Retinal pigment epithelial cell (primary cell): Measurements from ENCODE around the gene INSYN1.

Experiments
- DNase-seq: peaks from one replicate; pipeline ENCODE4 v3.0.0-alpha.2; 2010; ENCODE audit warnings: low read depth
- H3K4me3 ChIP-seq: 2 replicates; pipeline ENCODE4 v1.5.1; 2011; ENCODE audit warnings: mild to moderate bottlenecking, low read length, control low read depth, moderate library complexity
- TF ChIP-seq, protein P1 (sequence below): conservative IDR thresholded peaks from 2 replicates; pipeline ENCODE4 v1.5.1; 2011; ENCODE audit warnings: low read depth, low read length, control low read depth, inconsistent platforms

INSYN1 gene

GRCh38 chr15:73715417-73715816, 37.7 kb downstream of the INSYN1 start:
- TF ChIP-seq, protein P1, sequence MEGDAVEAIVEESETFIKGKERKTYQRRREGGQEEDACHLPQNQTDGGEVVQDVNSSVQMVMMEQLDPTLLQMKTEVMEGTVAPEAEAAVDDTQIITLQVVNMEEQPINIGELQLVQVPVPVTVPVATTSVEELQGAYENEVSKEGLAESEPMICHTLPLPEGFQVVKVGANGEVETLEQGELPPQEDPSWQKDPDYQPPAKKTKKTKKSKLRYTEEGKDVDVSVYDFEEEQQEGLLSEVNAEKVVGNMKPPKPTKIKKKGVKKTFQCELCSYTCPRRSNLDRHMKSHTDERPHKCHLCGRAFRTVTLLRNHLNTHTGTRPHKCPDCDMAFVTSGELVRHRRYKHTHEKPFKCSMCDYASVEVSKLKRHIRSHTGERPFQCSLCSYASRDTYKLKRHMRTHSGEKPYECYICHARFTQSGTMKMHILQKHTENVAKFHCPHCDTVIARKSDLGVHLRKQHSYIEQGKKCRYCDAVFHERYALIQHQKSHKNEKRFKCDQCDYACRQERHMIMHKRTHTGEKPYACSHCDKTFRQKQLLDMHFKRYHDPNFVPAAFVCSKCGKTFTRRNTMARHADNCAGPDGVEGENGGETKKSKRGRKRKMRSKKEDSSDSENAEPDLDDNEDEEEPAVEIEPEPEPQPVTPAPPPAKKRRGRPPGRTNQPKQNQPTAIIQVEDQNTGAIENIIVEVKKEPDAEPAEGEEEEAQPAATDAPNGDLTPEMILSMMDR, result no peak
- no peak for DNase-seq
- no peak overlapping the region for H3K4me3 ChIP-seq

DNA sequence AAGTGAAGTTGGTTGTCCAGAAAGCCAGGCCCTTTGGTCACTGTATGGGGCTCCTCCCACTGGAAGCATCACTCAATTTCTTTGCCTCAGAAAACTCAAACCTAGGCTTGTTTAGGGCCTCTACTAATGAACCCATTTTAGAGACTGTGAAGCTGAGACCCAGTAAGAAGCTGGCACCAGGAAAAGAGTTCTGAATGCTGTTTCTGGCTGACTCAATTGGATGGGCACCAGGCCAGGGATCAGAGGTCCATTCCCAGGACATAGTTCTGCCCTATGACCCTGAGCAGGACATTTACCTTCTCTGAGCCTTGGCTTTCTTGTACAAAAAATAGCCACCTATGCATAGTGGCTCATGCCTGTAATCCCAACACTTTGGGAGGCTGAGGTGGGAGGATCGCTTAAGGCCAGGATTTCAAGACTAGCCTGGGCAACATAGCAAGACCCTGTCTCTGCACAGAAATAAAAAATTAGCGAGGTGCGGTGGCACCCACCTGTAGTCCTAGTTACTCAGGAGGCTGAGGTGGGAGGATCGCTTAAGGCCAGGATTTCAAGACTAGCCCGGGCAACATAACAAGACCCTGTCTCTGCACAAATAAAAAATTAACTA, 38.4 kb downstream of the INSYN1 start:
- TF ChIP-seq, protein P1, result no peak
- no peak overlapping the region for H3K4me3 ChIP-seq

DNA sequence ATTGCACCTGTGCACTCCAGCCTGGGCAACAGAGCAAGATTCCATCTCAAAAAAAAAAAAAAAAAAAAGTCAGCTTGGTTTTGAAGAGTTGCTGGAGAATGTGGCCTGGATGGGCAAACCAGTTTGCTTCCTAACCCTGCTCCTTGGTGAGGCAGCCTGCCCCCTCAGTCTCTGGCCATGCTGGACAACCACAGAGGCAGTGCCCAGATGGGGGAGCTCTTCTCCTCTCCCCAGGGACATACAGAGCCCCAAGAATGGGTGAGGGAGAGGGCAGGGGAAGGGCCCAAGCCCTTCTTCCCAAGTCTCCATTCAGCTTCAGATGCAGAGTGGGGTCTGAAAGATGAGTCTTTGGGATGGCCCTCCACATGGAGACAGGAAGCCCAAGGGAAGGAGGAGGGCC, 41.0 kb downstream of the INSYN1 start:
- TF ChIP-seq, protein P1, result peak; percentile 38
- no peak overlapping the region for H3K4me3 ChIP-seq
- no peak for DNase-seq

More for the DNA sequence above, 38.4 kb downstream of the INSYN1 start:
- DNase-seq, result no peak

- DNase-seq, result no peak
- TF ChIP-seq, protein P1, result no peak
Measured at GRCh38 chr15:73711526-73711925, 41.6 kb downstream of the INSYN1 start.

GRCh38 chr15:73710321-73710720, 42.8 kb downstream of the INSYN1 start:
- TF ChIP-seq, protein P1, result no peak
- H3K4me3 ChIP-seq, result no peak overlapping the region
- no peak for DNase-seq

More at GRCh38 chr15:73711526-73711925, 41.6 kb downstream of the INSYN1 start:
- no peak overlapping the region for H3K4me3 ChIP-seq

GRCh38 chr15:73709686-73710085, 43.5 kb downstream of the INSYN1 start:
- TF ChIP-seq, protein P1, result no peak
- DNase-seq, result no peak

DNA sequence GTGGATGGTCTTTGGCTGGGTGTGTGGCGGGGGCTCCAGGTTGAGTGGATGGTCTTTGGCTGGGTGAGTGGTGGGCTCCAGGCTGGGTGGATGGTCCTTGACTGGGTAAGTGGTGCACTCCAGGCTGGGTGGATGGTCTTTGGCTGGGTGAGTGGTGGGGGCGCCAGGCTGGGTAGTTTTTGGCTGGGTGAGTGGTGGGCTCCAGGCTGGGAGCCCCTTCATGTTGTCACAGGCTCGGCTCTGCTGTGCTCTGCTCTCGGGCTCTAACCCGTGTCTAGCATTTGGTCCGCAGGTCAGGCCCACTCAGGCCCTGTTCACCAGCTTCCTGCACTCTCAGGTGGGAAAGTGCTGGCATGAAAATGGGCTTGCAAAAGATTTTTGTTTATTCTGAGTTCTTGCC, 43.9 kb downstream of the INSYN1 start:
- no peak for DNase-seq
- TF ChIP-seq, protein P1, result no peak
- no peak overlapping the region for H3K4me3 ChIP-seq

More at GRCh38 chr15:73709686-73710085, 43.5 kb downstream of the INSYN1 start:
- no peak overlapping the region for H3K4me3 ChIP-seq
